Thyroid gland (tissue), 4 donors: ENCODE results near the gene ZNF438. TPM values are rescaled to one million over a fixed set of nuclear protein-coding genes. Genes with fewer than 3 reads are reported as not detected.

Experiments used
- DNase-seq, 2 donors: peaks; one replicate each; pipeline ENCODE4 v3.0.0-alpha.2; 2019
- H3K27ac ChIP-seq, 3 donors: fragments of 200-600 bp; sonication (generic); 1 replicate in 2 of 3; 2 replicates in 1 of 3; pipeline ENCODE4 v1.5.1; 2016 to 2019; ENCODE audit warnings: mild to moderate bottlenecking in 1 of 3, moderate library complexity in 1 of 3
- H3K27me3 ChIP-seq: fragments of 200-600 bp; sonication (generic); one replicate; pipeline ENCODE4 v1.5.1; 2019
- H3K36me3 ChIP-seq, 2 donors: fragments of 200-600 bp; sonication (generic); one replicate each; pipeline ENCODE4 v1.5.1; 2016 to 2019
- H3K4me1 ChIP-seq, 2 donors: fragments of 200-600 bp; sonication (generic); one replicate each; pipeline ENCODE4 v1.5.1; 2017 to 2019
- H3K4me3 ChIP-seq, 3 donors: fragments of 200-600 bp; sonication (generic); replicated peaks in 1 of 3; 1 replicate in 2 of 3; 2 replicates in 1 of 3; pipeline ENCODE4 v1.5.1; 2016; ENCODE audit warnings: mild to moderate bottlenecking in 1 of 3
- H3K9me3 ChIP-seq: fragments of 200-600 bp; sonication (generic); one replicate; pipeline ENCODE4 v1.5.1; 2017
- POLR2A ChIP-seq, 2 donors: fragments of 450-650 bp; IDR thresholded peaks; one replicate each; pipeline ENCODE4 v1.6.1; 2017; ENCODE audit warnings: antibody characterized with exemption in 2 of 2, mild to moderate bottlenecking in 2 of 2, moderate library complexity in 1 of 2
- WGBS, 2 donors: methylation state at CpG; one replicate each; pipeline ENCODE4 v1.1.5; 2017; 5-methylcytosine and 5-hydroxymethylcytosine counted together
- intact Hi-C: fragments of 100-400 bp; cut with DNase I; formaldehyde crosslinking; loops from one replicate; pipeline ENCODE4 v1.15.1; 2023
- total RNA-seq, 4 donors: library from RNA; depleted of rRNA; stranded (reverse); fragments of >200 nt; gene quantifications; one replicate each; pipeline ENCODE4 v1.2.3, GENCODE V29; 2016
- TF ChIP-seq, protein P1 (sequence below), 6 experiments: fragments of 200-600 bp in 3 of 6; fragments of 450-650 bp in 3 of 6; sonication (generic) in 3 of 6; IDR thresholded peaks; one replicate each; pipeline ENCODE4 v1.5.1; 2016 to 2019; ENCODE audit warnings: antibody characterized with exemption in 6 of 6, mild to moderate bottlenecking in 2 of 6, inconsistent platforms in 1 of 6, moderate library complexity in 1 of 6

ZNF438 gene
- total RNA-seq, 4 donors from 2014 or later: 19.2 to 21.8 (median 20.3) TPM

DNA sequence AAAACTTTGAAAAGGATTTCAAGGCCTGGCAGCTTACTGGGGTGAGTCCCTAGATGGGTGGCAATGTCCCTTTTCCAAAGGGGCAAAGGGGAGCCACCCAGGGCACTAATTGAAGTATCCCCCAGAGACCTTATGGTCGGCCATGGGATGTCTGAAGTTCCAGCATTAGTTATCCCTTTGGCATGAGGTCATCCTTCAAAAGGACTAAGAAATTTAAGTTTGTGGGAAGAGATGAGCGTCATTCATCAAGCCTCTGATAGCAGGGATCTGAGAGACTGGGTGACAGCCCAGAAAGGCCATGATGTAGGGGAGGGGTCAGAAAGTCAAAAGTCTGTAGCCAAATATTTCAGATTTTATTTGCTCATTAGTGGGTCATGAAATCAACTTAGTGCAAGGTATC lies 195.3 kb downstream of the ZNF438 start:
- Histone ChIP-seq H3K4me1 (peaks cover 12% of the 10 kb centered on the region in 2 donors), H3K27me3 (no peaks in the 10 kb centered on the region), H3K36me3 (no peaks in the 10 kb centered on the region), H3K4me3 (no peak overlapping the region), H3K27ac (no peak overlapping the region), H3K9me3 (no peaks in the 10 kb centered on the region)
- DNase-seq: no peak
- TF ChIP-seq POLR2A (IDR thresholded peaks at IDR 0.05): no peak
- TF ChIP-seq, protein P1, sequence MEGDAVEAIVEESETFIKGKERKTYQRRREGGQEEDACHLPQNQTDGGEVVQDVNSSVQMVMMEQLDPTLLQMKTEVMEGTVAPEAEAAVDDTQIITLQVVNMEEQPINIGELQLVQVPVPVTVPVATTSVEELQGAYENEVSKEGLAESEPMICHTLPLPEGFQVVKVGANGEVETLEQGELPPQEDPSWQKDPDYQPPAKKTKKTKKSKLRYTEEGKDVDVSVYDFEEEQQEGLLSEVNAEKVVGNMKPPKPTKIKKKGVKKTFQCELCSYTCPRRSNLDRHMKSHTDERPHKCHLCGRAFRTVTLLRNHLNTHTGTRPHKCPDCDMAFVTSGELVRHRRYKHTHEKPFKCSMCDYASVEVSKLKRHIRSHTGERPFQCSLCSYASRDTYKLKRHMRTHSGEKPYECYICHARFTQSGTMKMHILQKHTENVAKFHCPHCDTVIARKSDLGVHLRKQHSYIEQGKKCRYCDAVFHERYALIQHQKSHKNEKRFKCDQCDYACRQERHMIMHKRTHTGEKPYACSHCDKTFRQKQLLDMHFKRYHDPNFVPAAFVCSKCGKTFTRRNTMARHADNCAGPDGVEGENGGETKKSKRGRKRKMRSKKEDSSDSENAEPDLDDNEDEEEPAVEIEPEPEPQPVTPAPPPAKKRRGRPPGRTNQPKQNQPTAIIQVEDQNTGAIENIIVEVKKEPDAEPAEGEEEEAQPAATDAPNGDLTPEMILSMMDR (IDR thresholded peaks at IDR 0.05): no peak
- intact Hi-C loops: no loop called here
- 87 to 88% methylated on average over 2 of the region's 2 CpGs for WGBS, 2 donors

DNA sequence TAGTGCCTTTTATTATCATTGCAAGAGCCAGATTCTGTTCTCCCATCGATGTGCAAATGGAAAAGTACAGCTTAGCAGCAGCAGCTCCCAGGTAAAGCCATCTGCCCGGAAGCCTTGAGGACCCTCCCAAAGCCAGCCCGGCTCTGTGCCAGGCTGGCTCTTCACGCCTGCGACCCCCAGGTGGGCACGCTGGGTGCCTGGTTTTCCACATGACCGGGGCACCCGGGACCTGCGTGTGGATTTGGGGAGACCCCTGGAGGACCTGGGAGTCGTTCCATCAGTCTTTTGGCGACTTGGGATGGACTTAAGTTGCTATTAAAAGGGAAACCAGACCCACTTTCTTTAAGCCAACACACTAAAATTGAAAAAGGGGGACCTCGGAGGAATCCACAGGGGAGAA lies 196.5 kb downstream of the ZNF438 start:
- no peak for DNase-seq
- WGBS, 2 donors: 86 to 87% methylated on average over 11 to 12 of the region's 12 CpGs

DNA sequence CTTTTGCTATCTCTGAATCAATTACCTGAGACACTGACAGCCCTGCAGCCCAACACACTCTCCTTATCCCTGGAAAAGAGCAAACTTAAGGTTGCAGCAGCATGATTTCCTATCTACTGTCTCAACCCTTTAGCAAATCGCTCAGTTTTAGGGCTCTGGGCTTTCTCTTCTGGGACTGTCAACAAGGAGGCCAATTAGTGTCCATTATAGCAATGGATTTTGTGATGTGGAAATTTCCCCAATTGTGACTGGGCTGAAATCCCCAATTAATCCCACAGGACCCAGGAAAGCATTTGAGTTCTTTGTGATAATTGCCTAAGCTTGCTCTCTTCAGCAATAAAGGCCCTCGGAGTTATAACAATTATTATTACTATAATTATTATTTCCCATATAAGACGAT lies 197.0 kb downstream of the ZNF438 start:
- Histone ChIP-seq H3K27me3 (no peaks in the 10 kb centered on the region), H3K9me3 (no peaks in the 10 kb centered on the region), H3K4me3 (no peak overlapping the region), H3K27ac (peak overlapping the region in 1 of 3 donors; percentile 2), H3K4me1 (peaks cover 7 to 12% of the 10 kb centered on the region in 2 donors), H3K36me3 (no peaks in the 10 kb centered on the region)
- WGBS, 2 donors: 68 to 70% methylated on average over 3 of the region's 3 CpGs
- no peak for TF ChIP-seq POLR2A (IDR thresholded peaks at IDR 0.05)
- TF ChIP-seq, protein P1 (IDR thresholded peaks at IDR 0.05): no peak
- no peak for DNase-seq
- intact Hi-C loops: no loop called here

More for the DNA sequence above, 196.5 kb downstream of the ZNF438 start:
- no peak overlapping the region for H3K27ac ChIP-seq
- peaks cover 8 to 12% of the 10 kb centered on the region in 2 donors for H3K4me1 ChIP-seq
- TF ChIP-seq, protein P1 (IDR thresholded peaks at IDR 0.05): no peak
- no peak for TF ChIP-seq POLR2A (IDR thresholded peaks at IDR 0.05)
- intact Hi-C loops: no loop called here
- H3K36me3 ChIP-seq: no peaks in the 10 kb centered on the region
- no peak overlapping the region for H3K4me3 ChIP-seq
- no peaks in the 10 kb centered on the region for H3K27me3 ChIP-seq
- no peaks in the 10 kb centered on the region for H3K9me3 ChIP-seq

DNA sequence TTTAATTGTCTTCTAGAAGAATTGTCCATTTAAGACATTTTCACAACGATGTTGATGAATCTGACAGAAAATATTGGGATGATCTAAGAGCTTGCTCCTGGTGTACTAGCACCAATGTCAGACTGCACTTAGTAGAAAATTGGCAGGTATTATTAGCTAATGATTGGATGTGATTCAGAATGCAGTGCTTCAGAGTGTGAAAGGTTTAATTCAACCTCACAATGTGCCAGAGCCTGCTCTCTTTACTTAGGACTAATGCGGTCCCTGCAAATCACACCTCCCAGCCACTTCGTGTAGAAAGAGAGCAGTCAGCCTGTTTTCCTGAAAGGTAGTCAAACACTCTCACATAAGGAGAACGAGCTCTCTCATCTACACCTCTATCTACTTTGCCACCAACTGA lies 197.5 kb downstream of the ZNF438 start:
- TF ChIP-seq, protein P1 (IDR thresholded peaks at IDR 0.05): no peak
- TF ChIP-seq POLR2A (IDR thresholded peaks at IDR 0.05): no peak
- H3K27me3 ChIP-seq: no peaks in the 10 kb centered on the region
- H3K9me3 ChIP-seq: no peaks in the 10 kb centered on the region
- H3K27ac ChIP-seq: no peak overlapping the region
- WGBS, 2 donors: 87 to 96% methylated on average over 4 of the region's 4 CpGs
- no peaks in the 10 kb centered on the region for H3K36me3 ChIP-seq
- intact Hi-C loops: no loop called here
- no peak for DNase-seq
- H3K4me1 ChIP-seq: peaks cover 7 to 12% of the 10 kb centered on the region in 2 donors
- H3K4me3 ChIP-seq: no peak overlapping the region

DNA sequence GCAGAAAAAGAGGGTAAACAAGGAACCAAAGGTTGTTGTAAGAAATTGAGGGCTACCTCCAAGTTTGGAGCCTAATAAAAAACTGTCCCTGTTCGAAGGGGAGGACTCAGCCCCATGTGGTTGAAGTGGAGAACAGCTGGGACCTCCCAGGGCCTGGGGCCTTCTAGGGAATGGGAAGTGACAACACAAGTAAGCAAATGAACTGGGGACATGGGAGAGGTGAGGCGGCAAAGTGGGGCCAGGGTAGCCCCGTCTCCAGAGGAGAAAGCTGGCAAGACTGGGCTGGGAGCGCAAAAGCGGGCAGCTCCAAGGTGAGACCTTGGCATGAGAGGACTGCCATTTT lies 198.1 kb downstream of the ZNF438 start:
- H3K36me3 ChIP-seq: no peaks in the 10 kb centered on the region
- peak overlapping the region in 1 of 3 donors; percentile 16 for H3K27ac ChIP-seq
- intact Hi-C loops: no loop called here
- TF ChIP-seq, protein P1 (IDR thresholded peaks at IDR 0.05): no peak
- no peak for TF ChIP-seq POLR2A (IDR thresholded peaks at IDR 0.05)
- peaks cover 3 to 13% of the 10 kb centered on the region in 2 donors for H3K4me1 ChIP-seq
- H3K4me3 ChIP-seq: no peak overlapping the region
- DNase-seq: no peak
- H3K27me3 ChIP-seq: no peaks in the 10 kb centered on the region
- no peaks in the 10 kb centered on the region for H3K9me3 ChIP-seq
- WGBS, 2 donors: 79 to 82% methylated on average over 5 of the region's 5 CpGs
